ENCODE measurements around the gene HNRNPD.
A peak's percentile ranks its signal among the peaks of the same experiment; 100 is the strongest.
"Not testable (repeated sequence)": the region's sequence is repeated elsewhere in the genome, so short reads cannot be mapped to it uniquely, and the experiment has no call there.

HNRNPD gene

DNA sequence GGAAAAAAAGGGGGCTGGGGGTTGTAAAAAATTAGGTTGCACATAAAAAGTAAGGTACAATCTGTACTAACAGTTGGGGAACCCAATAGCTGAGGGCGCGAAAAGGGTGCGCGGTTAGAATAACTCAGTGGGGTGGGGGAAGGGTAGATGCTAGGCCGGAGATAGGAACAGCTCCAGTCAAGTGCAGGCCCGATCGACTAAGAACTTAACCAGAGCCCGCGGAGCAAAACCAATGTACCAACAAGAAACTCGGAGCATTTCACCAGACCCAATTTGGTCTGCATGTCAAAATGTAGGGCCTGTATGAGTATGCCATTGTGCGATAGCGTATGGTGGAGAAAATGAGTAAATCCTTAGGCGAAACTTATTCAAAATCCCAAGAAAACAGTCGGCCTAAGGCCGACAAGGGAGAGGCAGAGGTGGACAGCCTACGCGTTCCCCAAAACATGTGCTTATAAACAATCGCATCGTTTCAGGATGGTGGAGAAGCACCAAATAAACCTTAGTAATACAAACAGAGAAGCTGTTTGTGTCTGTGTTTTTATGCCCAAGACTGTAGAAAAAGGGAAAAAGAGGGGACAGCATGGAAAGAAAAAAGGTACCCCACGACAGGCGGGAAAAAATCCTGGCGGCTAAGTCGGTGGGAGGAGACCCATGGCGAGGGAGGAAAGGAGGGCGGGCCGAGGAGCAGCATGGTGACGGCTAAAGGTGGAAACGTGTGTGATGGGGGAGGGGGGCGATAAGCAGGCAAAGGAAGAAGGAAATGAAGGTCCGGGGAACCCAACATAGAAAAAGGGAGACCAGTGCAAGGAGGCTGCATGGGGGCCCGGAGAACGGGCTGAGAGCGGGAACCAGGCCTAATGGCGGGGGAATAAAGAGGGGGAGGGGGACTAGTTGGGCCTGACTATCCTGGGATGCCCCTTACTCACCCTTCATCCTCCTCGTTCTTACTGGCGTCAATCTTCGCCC, 990 bp downstream of the HNRNPD start:
- peak; percentile 72 for DNase-seq

- no peak for DNase-seq
Observed at GRCh38 chr4:82371497-82371896, 2.3 kb downstream of the HNRNPD start.

DNA sequence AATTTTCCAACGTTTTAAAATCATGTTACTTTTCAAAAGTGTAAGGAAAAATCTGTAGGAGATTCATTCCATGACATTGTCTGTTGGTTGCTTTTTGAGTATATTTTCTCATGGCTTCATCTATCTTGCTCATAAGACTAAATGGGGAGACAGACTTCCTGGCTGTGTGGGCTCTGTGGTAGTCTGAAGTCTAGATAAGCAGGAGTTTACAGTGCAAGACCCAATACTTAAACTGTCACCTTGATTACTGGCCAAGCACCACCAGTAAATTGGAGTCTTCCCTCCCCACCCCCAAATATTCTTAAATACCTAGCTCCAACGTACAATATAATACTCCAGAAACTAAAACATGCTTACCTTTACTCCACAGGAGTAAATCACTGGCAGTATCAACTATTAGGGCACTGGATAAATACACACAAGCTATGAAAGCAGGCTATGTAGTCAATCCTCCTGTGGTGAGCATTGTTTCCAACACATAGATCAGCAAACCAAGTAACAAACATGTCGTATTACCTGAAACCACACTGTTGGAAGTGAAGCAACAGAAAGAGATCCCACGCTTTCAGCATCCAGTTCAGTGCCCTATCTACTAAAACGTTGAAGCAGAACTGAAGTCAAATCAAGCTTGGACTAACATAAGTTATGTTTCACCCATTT, 6.2 kb downstream of the HNRNPD start:
- no peak for DNase-seq

- not testable (repeated sequence) for DNase-seq
Observed at GRCh38 chr4:82366431-82366830, 7.4 kb downstream of the HNRNPD start.

GRCh38 chr4:82363896-82364487, 9.8 kb downstream of the HNRNPD start:
- DNase-seq = no peak

DNA sequence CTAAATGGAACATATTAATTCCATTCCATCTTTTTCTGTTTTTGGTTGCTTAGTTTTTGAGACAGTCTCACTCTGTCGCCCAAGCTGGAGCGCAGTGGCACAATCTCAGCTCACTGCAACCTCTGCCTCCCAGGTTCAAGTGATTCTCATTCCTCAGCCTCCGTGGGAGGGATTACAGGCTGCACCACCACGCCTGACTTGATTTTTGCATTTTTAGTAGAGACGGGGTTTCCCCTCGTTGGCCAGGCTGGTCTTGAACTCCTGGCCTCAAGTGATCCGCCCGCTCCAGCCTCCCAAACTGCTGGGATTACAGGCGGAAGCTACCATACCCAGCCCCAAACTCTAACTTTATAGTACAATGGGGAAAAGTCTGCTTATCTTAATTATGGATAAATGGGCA, 11.2 kb downstream of the HNRNPD start:
- no peak for DNase-seq

DNA sequence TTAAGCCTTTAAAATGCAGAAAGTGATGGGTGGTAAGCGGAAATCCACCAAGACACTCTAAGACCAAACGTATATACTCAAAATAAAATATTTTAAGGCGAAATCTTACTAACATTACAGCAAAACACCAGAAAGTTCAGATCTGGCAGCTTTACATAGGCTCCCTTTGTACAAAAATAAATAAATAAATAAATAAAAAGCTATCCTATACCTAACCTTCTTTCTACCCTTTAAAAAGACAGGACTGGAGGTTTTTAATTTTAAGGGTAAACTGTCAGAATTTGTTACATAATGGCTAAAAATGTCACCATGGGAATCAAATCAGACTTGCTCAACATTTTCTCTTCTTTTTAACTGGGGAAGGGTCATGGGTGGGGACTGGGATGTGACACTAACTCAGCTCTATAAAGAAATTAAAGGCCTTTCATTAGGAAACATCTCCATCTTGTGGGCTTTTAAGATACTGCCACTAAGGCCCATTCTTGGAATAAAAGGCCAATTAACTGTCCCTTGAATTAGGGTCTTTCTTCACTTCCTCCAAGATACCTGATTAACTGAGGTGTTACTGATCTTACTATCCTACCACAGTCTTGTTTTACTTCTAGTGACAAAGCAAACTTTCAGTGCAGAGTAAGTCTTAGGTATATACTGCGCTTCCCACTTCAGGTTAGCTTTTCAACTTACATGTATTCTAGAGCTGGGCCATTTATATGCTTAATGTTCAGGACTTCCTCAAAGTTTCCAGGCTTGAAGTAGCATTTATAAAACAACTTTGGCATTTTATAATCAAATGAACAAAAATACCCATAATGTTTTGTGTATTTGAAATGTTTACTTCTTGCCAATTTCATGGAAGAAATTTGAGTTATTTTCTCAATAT, 13.3 kb downstream of the HNRNPD start:
- peak; percentile 17 for DNase-seq

GRCh38 chr4:82358847-82359246, 14.9 kb downstream of the HNRNPD start:
- no peak for DNase-seq

GRCh38 chr4:82357640-82358039, 16.2 kb downstream of the HNRNPD start:
- DNase-seq = no peak

DNA sequence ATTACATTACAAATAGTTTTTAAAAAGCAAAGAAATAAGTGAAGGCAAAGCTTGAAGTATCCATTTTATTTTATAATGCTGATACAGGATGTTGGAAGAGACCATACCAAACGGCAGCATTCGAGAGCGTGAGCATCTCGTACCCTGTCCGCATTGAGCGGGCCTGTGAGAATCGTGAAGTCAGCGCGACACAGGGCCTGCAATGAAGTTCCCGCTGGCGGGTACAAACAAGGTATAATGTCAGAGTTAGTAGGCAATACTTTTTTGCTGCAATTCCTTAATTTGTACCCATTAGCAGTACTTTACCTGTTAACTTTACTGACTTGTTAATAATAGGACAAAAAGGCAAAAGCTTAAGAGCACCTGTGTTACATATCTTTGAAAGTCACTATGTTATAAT, 19.0 kb downstream of the HNRNPD start:
- no peak for DNase-seq

DNA sequence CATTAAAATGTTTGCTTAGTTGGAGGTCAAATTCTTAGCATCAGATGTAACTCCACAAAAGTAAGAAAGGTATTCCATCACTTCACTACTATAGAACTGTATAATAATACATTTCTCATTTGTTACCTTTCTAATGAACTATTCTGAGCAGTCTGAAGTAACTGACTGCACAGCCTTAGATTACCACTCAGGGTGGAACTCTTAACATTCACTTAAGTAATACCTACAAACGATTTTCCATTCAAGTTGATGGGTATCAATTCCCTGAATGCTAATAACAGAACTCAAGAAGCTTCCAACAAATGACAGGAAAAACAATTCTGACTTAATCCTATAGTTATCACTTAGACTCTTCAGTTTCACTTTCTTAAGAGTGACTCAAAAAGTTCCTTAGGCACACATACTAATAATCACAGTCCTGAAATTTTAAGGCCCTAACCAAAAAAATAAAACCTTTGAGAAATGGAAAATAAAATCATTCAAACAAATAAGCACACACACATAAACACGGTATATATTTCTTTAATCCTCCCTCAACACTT, 20.9 kb downstream of the HNRNPD start:
- DNase-seq = no peak

GRCh38 chr4:82352118-82352824, 21.5 kb downstream of the HNRNPD start:
- no peak for DNase-seq

DNA sequence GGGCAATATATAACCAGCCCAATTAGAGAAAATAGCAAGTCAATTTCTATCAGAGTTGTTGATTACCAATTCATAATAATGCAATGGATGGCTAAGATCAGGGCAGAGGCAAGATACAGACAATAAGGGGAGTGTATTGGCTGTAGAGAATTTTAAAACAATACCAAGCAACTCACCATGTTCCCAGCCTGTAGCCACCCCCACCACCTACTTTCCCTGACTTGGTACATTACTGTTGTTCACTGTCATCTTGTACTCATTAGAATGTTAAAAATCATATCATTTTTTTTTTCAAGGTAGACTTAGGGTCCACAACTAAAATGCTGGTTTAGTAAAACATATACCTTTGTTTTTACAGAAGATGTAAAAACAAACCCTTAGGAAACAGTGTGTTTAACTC, 27.7 kb downstream of the HNRNPD start:
- DNase-seq = no peak

DNA sequence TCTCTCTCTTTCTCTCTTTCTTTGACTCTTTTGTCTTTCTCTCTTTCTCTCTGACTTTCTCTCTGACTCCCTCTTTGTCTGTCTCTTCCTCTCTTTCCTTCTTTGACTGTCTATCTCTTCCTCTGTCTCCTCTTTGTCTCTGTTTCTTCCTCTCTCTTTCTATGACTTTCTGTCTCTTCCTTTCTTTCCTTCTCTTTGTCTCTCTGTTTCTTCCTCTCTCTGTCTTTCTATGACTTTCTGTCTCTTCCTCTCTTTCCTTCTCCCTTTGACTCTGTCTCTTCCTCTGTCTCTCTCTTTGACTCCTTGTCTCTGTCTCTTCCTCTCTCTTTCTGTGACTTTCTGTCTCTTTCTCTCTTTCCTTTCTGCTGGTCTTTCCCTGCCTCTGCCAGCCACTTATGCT, 38.7 kb downstream of the HNRNPD start:
- DNase-seq = no peak

DNA sequence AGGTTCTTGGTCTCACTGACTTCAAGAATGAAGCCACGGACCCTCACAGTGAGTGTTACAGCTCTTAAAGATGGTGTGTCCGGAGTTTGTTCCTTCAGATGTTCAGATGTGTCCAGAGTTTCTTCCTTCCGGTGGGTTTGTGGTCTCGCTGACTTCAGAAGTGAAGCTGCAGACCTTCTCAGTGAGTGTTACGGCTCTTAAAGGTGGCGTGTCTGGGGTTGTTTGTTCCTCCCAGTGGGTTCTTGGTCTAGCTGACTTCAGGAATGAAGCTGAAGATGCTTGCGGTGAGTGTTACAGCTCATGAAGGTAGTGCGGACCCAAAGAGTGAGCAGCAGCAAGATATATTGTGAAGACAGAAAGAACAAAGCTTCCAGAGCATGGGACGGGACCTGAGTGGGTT, 40.1 kb downstream of the HNRNPD start:
- not testable (repeated sequence) for DNase-seq

- DNase-seq = no peak
Observed at GRCh38 chr4:82331814-82332213, 42.0 kb downstream of the HNRNPD start.

- no peak for DNase-seq
Observed at GRCh38 chr4:82320351-82320750, 53.4 kb downstream of the HNRNPD start.

GRCh38 chr4:82303063-82303462, 70.7 kb downstream of the HNRNPD start:
- DNase-seq = not testable (repeated sequence)
